ENCODE data around the gene FUT2.
A peak's percentile ranks its signal among the peaks of the same experiment; 100 is the strongest.
"Not testable (repeated sequence)": the region's sequence is repeated elsewhere in the genome, so short reads cannot be mapped to it uniquely, and the experiment has no call there.

The FUT2 gene

GRCh38 chr19:48702701-48703100 is 6.9 kb downstream of the FUT2 start:
- no peak for DNase-seq (ENCODE audit: low read depth)

- no peak for DNase-seq (ENCODE audit: low read depth)
Measured at GRCh38 chr19:48703316-48703715, 7.5 kb downstream of the FUT2 start.

DNA sequence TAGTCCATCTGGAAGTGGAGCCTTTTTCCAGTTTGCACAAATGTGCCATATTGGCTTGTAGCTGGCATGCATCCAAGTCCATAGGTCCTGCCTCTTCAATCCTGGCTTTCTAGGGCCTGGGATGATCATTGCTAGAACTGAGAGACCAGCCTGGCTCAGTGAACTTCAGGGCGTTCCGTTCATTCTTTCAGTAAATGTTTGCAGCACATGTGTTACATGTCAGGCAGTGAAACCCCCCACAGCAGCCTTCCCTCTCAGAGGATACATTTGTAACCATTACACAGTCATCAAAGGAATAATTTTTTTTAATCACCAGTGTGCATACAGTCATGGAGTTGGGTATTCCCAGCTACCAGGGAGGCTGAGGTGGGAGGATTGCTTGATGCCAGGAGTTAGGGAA is 9.7 kb downstream of the FUT2 start:
- DNase-seq (ENCODE audit: low read depth) = no peak

- DNase-seq (ENCODE audit: low read depth) = no peak
Measured at GRCh38 chr19:48708471-48708870, 12.7 kb downstream of the FUT2 start.

GRCh38 chr19:48711106-48711662 is 15.4 kb downstream of the FUT2 start:
- DNase-seq (ENCODE audit: low read depth) = no peak

DNA sequence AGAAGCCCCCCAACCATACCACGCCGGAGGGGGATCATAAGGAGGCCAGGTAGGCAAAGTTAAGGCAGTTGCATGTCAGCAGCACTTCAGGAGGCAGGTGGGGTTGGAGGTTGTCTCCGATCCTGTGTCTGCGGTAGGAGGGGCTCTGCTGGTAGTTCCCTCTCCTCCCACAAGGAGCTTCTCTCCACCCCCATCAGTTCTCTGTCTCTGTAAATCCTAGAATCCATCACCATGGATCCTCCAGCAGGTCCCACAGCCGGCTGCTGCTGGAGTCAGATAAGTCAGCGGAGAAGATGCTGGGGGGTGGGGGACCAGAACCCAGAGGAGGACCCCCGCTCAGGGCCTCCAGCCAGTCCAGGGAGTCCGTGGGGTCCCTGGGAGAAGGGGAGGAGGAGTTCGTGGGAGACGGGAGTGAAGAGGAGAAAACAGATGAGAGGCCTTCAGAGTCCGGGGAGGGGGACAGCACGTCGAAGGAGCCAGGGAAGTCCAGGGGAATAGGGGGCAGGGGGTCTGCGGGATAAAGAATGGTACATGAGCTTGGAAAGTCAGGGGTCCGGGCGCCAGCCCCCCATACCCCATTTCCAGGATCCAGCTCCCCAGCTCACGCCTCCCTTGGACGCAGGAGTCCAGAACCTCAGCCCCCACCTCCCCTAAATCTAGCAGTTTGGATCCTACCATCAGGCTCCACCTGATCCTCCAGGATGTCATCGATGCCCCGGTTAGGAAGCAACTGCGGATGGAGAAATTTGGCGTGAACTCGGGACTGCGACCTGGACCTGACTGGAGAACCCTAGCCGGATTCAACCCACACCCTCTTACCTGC is 17.5 kb downstream of the FUT2 start:
- DNase-seq (ENCODE audit: low read depth) = no peak

DNA sequence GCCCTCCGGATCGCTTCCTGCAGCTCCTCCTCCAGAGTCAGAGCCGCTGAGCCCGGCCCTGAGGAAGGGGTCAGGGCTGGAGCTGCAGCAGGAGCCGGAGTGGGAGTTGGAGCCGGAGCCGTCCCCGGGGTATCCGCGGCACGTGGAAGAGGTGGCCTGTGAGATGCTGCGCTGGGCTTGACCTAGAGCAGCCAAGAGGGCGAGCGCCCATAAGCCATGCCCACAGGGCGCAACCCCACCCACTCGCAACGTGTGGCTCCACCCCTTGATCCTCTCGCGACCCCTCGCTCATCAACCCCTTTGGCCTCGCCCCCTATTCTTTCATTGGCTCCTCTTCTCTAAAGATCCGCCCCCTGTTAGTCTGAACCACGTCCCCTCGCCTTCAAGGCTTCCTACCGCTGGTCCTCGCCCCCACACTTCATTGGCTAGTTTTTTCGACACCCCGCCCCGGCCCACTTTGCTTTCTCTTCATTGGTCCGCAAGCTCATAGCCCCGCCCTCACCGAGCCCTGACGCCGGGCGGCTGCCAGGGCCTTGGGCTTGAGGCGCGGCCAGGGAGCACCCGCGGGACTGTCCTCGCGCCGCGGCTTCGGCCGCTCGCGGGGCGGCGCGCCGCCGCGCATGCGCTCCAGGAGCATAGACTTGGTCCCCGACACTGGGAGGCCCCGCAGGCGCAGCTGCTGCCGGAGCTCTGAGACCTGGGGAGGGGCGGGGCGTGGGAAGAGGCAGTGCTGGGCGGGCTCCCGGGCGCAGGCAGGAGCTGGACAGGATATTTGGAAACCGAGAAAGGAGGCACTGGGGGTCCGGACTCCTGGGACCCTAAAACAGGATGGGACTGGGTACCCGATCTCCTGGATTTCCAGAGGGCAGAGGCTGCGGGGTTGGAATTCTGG is 18.3 kb downstream of the FUT2 start:
- peak; percentile 99 for DNase-seq (ENCODE audit: low read depth)

GRCh38 chr19:48714759-48715675 is 19.2 kb downstream of the FUT2 start:
- DNase-seq (ENCODE audit: low read depth) = no peak

GRCh38 chr19:48715681-48716171 is 20.0 kb downstream of the FUT2 start:
- no peak for DNase-seq (ENCODE audit: low read depth)

- DNase-seq (ENCODE audit: low read depth) = no peak
Measured at GRCh38 chr19:48716562-48717291, 21.0 kb downstream of the FUT2 start.

DNA sequence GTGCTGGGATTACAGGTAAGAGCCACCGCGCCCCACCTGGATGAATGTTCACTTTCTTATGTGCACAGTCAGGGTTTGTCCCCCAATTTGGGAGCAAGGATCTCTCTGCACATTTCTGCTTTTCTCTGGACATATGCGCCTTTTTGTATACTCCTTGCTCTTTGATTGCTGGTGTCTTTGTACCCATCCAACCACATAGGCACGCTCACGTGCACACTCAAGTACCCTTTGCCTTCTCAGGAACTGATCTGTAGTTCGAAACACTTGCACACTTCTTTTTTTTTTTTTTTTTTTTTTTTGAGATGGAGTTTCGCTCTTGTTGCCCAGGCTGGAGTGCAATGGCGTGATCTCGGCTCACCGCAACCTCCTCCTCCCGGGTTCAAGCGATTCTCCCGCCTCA is 22.3 kb downstream of the FUT2 start:
- not testable (repeated sequence) for DNase-seq (ENCODE audit: low read depth)

GRCh38 chr19:48718711-48719231 is 23.0 kb downstream of the FUT2 start:
- no peak for DNase-seq (ENCODE audit: low read depth)

- DNase-seq (ENCODE audit: low read depth) = no peak
Measured at GRCh38 chr19:48719263-48720171, 23.7 kb downstream of the FUT2 start, which contains the start of gene MAMSTR. MAMSTR (minus strand) TSS chr19:48719725; CDS start chr19:48719031, 694 bp downstream.

- no peak for DNase-seq (ENCODE audit: low read depth)
Measured at GRCh38 chr19:48720251-48720612, 24.5 kb downstream of the FUT2 start.

GRCh38 chr19:48720613-48721296 is 25.0 kb downstream of the FUT2 start:
- DNase-seq (ENCODE audit: low read depth) = peak; percentile 99

DNA sequence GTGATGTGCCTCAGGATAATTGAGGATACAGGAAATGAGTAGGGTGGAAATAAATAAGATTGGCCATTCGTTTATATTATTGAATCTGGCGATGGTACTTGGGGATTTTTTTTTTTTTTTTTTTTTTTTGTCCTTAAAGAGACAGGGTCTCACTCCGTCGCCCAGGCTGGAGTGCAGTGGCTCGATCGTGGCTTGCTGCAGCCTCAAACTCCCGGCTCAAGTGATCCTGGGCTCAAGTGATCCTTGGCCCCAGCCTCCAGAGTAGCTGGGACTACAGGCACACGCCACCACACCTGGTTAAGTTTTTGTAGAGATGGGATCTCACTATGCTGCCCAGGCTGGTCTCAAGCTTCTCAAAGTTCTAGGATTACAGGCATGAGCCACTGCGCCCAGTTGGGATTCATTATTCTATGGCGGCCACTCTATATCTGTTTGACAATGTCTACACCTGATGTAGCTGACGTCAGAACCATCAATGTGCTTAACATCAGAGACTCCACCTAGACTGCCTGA is 26.5 kb downstream of the FUT2 start:
- no peak for DNase-seq (ENCODE audit: low read depth)

GRCh38 chr19:48724796-48725753 is 29.3 kb downstream of the FUT2 start:
- DNase-seq (ENCODE audit: low read depth) = peak; percentile 85
